DND-41 (cell line): ENCODE measurements around the gene YTHDF1.

Source experiments
- ATAC-seq: fragments of 200-7000 bp; cut with Tn5 transposase; 3 replicates; pipeline ENCODE4 v1.9.1; 2021; ENCODE audit warnings: low read depth; ENCODE audit not compliant: insufficient read depth
- DNase-seq: peaks from one replicate; pipeline ENCODE4 v3.0.0-alpha.2; 2020
- H2AFZ ChIP-seq: 2 replicates; pipeline ENCODE4 v1.6.0; 2012; ENCODE audit warnings: low read depth, low read length
- H3K27ac ChIP-seq: 2 replicates; pipeline ENCODE4 v1.5.1; 2012; ENCODE audit warnings: low read length, inconsistent platforms
- H3K27me3 ChIP-seq: fragments of 200-600 bp; sonication (generic); 2 replicates; pipeline ENCODE4 v1.6.0; 2012; ENCODE audit warnings: low read length, mild to moderate bottlenecking, inconsistent platforms; ENCODE audit not compliant: insufficient read depth, poor library complexity
- H3K36me3 ChIP-seq: 2 replicates; pipeline ENCODE4 v1.5.1; 2012; ENCODE audit warnings: low read length, inconsistent platforms; ENCODE audit not compliant: insufficient read depth
- H3K4me1 ChIP-seq: 2 replicates; pipeline ENCODE4 v1.5.1; 2012; ENCODE audit warnings: mild to moderate bottlenecking, low read length; ENCODE audit not compliant: insufficient read depth
- H3K4me2 ChIP-seq: 2 replicates; pipeline ENCODE4 v1.6.0; 2012; ENCODE audit warnings: mild to moderate bottlenecking, moderate library complexity, low read length, inconsistent platforms; ENCODE audit not compliant: insufficient read depth
- H3K4me3 ChIP-seq, 2 experiments: fragments of 200-600 bp in 1 of 2; shearing (Covaris generic) in 1 of 2; 2 replicates each; pipeline ENCODE4 v1.5.1; 2012 to 2016; ENCODE audit warnings: inconsistent platforms in 2 of 2, low read length in 2 of 2, mild to moderate bottlenecking in 2 of 2, low read depth in 1 of 2, moderate library complexity in 1 of 2
- H3K79me2 ChIP-seq: 2 replicates; pipeline ENCODE4 v1.6.0; 2012; ENCODE audit warnings: low read length, inconsistent platforms; ENCODE audit not compliant: insufficient read depth
- H3K9ac ChIP-seq: 2 replicates; pipeline ENCODE4 v1.6.0; 2012; ENCODE audit warnings: low read depth, mild to moderate bottlenecking, inconsistent platforms, low read length, moderate library complexity
- H3K9me3 ChIP-seq: 2 replicates; pipeline ENCODE4 v1.5.1; 2012; ENCODE audit warnings: low read length, moderate library complexity, mild to moderate bottlenecking, inconsistent platforms; ENCODE audit not compliant: insufficient read depth, severe bottlenecking
- H4K20me1 ChIP-seq: 2 replicates; pipeline ENCODE4 v1.6.0; 2012; ENCODE audit warnings: low read length; ENCODE audit not compliant: insufficient read depth
- CTCF ChIP-seq: IDR thresholded peaks from 2 replicates; pipeline ENCODE4 v1.5.1; 2012; ENCODE audit warnings: borderline replicate concordance, low read length, moderate library complexity, mild to moderate bottlenecking; ENCODE audit not compliant: poor library complexity, severe bottlenecking; ENCODE audit errors: extremely low read depth
- EZH2 ChIP-seq: IDR thresholded peaks from 3 replicates; pipeline ENCODE4 v1.6.1; 2012; ENCODE audit warnings: borderline replicate concordance, low read depth, mild to moderate bottlenecking, moderate library complexity, low read length, inconsistent platforms; ENCODE audit not compliant: severe bottlenecking

Gene YTHDF1

DNA sequence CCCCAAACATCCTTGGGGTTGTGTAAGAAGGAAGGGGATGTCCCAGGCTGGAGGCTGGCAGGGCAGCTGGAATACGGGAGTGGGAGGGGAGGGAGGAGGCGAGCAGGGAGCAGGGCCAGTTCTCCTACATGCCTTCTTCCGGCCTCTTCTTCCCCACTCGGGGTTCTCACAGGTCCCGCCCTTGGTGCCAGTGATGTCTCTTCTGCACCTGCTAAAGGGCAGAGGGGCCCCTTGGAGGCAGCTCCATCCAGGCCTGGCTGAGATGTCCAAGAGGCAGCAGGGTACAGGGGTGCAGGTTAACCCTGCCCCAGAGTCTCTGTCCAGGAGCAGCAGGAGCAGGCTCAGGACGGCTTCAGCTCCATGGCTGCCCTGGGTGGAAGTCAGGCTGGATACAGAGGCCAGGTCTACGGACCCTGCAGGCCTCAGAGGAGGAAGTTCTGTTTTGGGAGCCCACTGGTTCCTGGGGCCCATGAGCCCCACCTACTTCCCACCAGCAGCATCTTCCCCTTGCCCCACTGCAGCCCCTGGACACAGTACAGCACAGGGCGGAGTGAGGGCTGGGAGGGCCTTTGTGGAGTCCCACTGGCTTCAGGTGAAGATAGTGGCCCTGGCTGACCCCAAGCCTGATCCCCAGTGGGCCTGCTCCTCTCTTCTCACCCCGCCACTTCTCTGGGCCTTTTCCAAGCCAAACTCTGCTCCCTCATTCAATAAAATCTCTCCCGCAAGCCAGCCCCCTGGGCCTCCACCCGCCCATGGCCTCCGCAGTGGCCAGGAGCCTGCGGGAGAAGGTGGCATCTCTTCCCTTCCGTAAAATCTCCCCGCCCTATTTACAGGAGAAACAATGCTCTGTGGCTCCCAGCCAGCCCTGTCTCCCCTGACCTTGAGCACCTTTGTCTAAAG, 60.4 kb downstream of the YTHDF1 start:
- Histone ChIP-seq H3K27ac (no peak overlapping the region), H3K4me2 (no peak overlapping the region), H3K9me3 (no peaks in the 10 kb centered on the region), H3K36me3 (no peaks in the 10 kb centered on the region), H3K9ac (no peak overlapping the region), H3K79me2 (no peaks in the 10 kb centered on the region), H2AFZ (no peak overlapping the region), H3K4me3 (no peak overlapping the region), H4K20me1 (peaks cover 9% of the 10 kb centered on the region; the same call in 1 of the 2 replicates), H3K4me1 (no peaks in the 10 kb centered on the region), H3K27me3 (peaks cover 30% of the 10 kb centered on the region)
- TF ChIP-seq CTCF (no peak), EZH2 (no peak)
- no peak for DNase-seq
- ATAC-seq, result no peak

DNA sequence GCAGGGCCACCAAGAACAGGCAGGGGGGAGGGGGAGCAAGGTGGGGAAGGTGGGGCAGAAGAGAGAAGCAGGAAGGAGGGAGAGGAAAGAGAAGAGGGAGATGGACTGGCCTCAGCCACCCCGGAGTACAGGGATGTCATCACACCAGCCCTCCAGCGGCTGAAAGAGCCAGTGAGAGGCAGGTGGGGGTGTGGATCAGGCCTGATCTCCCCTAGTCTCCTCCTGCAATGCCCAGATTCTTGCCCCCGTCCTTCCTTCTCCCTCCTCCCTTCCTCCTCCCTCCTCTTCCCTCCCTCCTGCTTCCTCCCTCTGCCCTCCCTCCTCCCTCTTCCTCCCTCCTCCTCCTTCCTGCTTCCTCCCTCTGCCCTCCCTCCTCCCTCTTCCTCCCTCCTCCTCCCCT, 61.5 kb downstream of the YTHDF1 start:
- no peak overlapping the region for H3K4me2 ChIP-seq
- no peak overlapping the region for H3K9ac ChIP-seq
- H3K4me3 ChIP-seq, result no peak overlapping the region
- no peak overlapping the region for H2AFZ ChIP-seq
- peaks cover 30% of the 10 kb centered on the region for H3K27me3 ChIP-seq
- H3K9me3 ChIP-seq, result no peaks in the 10 kb centered on the region
- no peak overlapping the region for H3K27ac ChIP-seq
- no peaks in the 10 kb centered on the region for H3K36me3 ChIP-seq
- H4K20me1 ChIP-seq, result peaks cover 6% of the 10 kb centered on the region; the same call in 1 of the 2 replicates
- H3K79me2 ChIP-seq, result no peaks in the 10 kb centered on the region
- TF ChIP-seq EZH2, result no peak
- TF ChIP-seq CTCF, result no peak
- ATAC-seq (no peak), DNase-seq (no peak)
- H3K4me1 ChIP-seq, result no peaks in the 10 kb centered on the region

DNA sequence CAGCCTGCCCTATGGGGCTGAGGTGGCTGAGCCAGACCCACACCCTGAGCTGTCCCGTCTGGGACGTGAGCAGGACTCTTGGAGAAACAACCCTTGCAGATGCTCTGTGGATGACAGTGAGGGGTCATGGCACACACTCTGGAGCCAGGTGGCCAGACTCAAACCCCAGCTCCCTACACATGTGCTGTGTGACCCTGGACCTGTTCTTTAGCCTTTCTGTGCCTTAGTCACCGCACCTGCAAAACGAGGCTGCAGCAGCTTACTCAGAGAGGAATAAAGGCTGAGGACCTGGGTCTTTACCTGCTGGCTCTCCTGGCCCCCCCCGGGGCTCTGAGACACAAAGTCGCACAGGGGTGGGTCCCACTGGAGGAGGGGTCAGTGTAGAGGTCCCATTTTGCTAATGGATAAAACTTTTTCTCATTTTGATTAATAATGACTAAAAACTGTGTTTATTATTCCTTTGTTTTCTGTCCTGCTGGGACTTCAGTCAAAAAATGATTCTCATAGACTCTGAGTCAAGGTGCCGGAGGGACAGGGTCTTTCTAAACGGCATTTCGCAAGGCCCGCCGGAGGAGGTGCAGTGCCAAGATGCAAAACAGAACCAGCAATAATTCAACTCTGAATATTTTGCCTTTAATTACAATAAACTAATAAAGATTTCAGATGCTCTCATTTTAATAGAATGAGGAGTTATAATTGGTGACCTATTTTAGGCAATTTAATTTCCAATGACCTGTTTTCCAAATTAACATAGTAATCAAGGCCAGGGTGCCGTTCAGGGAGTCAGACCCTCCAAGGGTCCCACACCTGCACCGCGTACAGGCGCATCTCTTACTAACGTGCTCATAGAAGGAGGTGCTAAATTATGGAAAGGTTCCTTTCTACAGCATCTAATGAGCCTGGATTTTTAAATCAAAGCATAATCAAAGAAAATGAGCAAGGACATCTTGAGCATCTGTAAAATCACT, 62.4 kb downstream of the YTHDF1 start:
- Histone ChIP-seq H4K20me1 (peaks cover 6% of the 10 kb centered on the region; the same call in 1 of the 2 replicates), H3K27me3 (peaks cover 30% of the 10 kb centered on the region), H3K9me3 (no peaks in the 10 kb centered on the region), H3K79me2 (no peaks in the 10 kb centered on the region), H3K4me2 (no peak overlapping the region), H3K4me1 (no peaks in the 10 kb centered on the region), H3K36me3 (no peaks in the 10 kb centered on the region), H3K9ac (no peak overlapping the region), H2AFZ (no peak overlapping the region), H3K27ac (no peak overlapping the region), H3K4me3 (no peak overlapping the region)
- no peak for DNase-seq
- TF ChIP-seq EZH2 (no peak), CTCF (no peak)
- ATAC-seq, result no peak
